ENCODE results near the gene RASGEF1C. TPM values are rescaled to one million over a fixed set of nuclear protein-coding genes. Genes with fewer than 3 reads are reported as not detected.
A peak's percentile ranks its signal among the peaks of the same experiment; 100 is the strongest.

Gene RASGEF1C
- total RNA-seq, 1 donor from 2014 or later = not detected

- Histone ChIP-seq H3K36me3 (no peaks in the 10 kb centered on the region), H3K27me3 (ENCODE audit: low read depth) (no peaks in the 10 kb centered on the region), H3K4me1 (peaks cover 4% of the 10 kb centered on the region), H3K4me3 (no peak overlapping the region), H3K27ac (no peak overlapping the region), H3K9me3 (no peaks in the 10 kb centered on the region)
- DNase-seq (no peak), ATAC-seq (no peak)
- TF ChIP-seq CTCF (IDR thresholded peaks at IDR 0.05) = no peak
- intact Hi-C loops (cut with DNase I) = no loop called here
Observed at GRCh38 chr5:180096616-180097015, 112.4 kb downstream of the RASGEF1C start.

- ATAC-seq (no peak), DNase-seq (no peak)
- H3K4me3 ChIP-seq = no peak overlapping the region
- intact Hi-C loops (cut with DNase I) = no loop called here
- H3K9me3 ChIP-seq = no peaks in the 10 kb centered on the region
- peaks cover 12% of the 10 kb centered on the region for H3K4me1 ChIP-seq
- TF ChIP-seq CTCF (IDR thresholded peaks at IDR 0.05) = no peak
- no peaks in the 10 kb centered on the region for H3K27me3 ChIP-seq (ENCODE audit: low read depth)
- H3K27ac ChIP-seq = no peak overlapping the region
- no peaks in the 10 kb centered on the region for H3K36me3 ChIP-seq
Observed at GRCh38 chr5:180095545-180095944, 113.5 kb downstream of the RASGEF1C start.

- TF ChIP-seq CTCF (IDR thresholded peaks at IDR 0.05) = no peak
- Histone ChIP-seq H3K27me3 (ENCODE audit: low read depth) (no peaks in the 10 kb centered on the region), H3K4me3 (no peak overlapping the region), H3K36me3 (no peaks in the 10 kb centered on the region), H3K27ac (no peak overlapping the region), H3K4me1 (peaks cover 14% of the 10 kb centered on the region), H3K9me3 (no peaks in the 10 kb centered on the region)
- intact Hi-C loops (cut with DNase I) = no loop called here
- DNase-seq = no peak
- ATAC-seq = peak; percentile 48 to 63
Observed at GRCh38 chr5:180093651-180094382, 115.2 kb downstream of the RASGEF1C start.

GRCh38 chr5:180093241-180093640 lies 115.8 kb downstream of the RASGEF1C start:
- DNase-seq (no peak), ATAC-seq (no peak)
- Histone ChIP-seq H3K4me1 (peaks cover 14% of the 10 kb centered on the region), H3K27me3 (ENCODE audit: low read depth) (no peaks in the 10 kb centered on the region), H3K36me3 (no peaks in the 10 kb centered on the region), H3K27ac (no peak overlapping the region), H3K4me3 (no peak overlapping the region), H3K9me3 (no peaks in the 10 kb centered on the region)
- no peak for TF ChIP-seq CTCF (IDR thresholded peaks at IDR 0.05)
- intact Hi-C loops (cut with DNase I) = no loop called here

- no peak for TF ChIP-seq CTCF (IDR thresholded peaks at IDR 0.05)
- H3K9me3 ChIP-seq = no peaks in the 10 kb centered on the region
- intact Hi-C loops (cut with DNase I) = no loop called here
- H3K27me3 ChIP-seq (ENCODE audit: low read depth) = no peaks in the 10 kb centered on the region
- peaks cover 14% of the 10 kb centered on the region for H3K4me1 ChIP-seq
- peak overlapping the region; percentile 62 for H3K4me3 ChIP-seq
- peak; percentile 25 to 35 for ATAC-seq
- DNase-seq = no peak
- H3K27ac ChIP-seq = peak overlapping the region; percentile 79
- no peaks in the 10 kb centered on the region for H3K36me3 ChIP-seq
Observed at GRCh38 chr5:180090769-180091546, 118.1 kb downstream of the RASGEF1C start.

All from lower lobe of right lung (tissue), 2 donors.